Anterior cingulate cortex (tissue), 58 donors: ENCODE data around the gene PDZK1IP1.
"Not testable (repeated sequence)": the region's sequence is repeated elsewhere in the genome, so short reads cannot be mapped to it uniquely, and the experiment has no call there.

Experiments
- DNase-seq, 58 donors: peaks; one replicate each; lab custom pipeline; 2025; lab: John Stamatoyannopoulos, UW

The PDZK1IP1 gene

GRCh38 chr1:47147047-47147785, 42.6 kb downstream of the PDZK1IP1 start:
- DNase-seq = no peak

- not testable (repeated sequence) for DNase-seq
Measured at GRCh38 chr1:47146495-47146894, 43.3 kb downstream of the PDZK1IP1 start.

GRCh38 chr1:47143654-47144053, 46.2 kb downstream of the PDZK1IP1 start:
- DNase-seq = not testable (repeated sequence)

GRCh38 chr1:47140358-47140757, 49.5 kb downstream of the PDZK1IP1 start:
- not testable (repeated sequence) for DNase-seq

GRCh38 chr1:47137925-47138615, 51.8 kb downstream of the PDZK1IP1 start:
- no peak for DNase-seq

- no peak for DNase-seq
Measured at GRCh38 chr1:47137198-47137597, 52.6 kb downstream of the PDZK1IP1 start, which contains the start of gene CYP4A22. Gene CYP4A22, plus strand, starts transcription at chr1:47137441. Its CDS starts 45 bp downstream, at chr1:47137486.
